ENCODE results near the gene RND3. TPM values are rescaled to one million over a fixed set of nuclear protein-coding genes. Genes with fewer than 3 reads are reported as not detected.

The RND3 gene
- total and polyA plus RNA-seq, 3 experiments from 2014 or later, result not detected

DNA sequence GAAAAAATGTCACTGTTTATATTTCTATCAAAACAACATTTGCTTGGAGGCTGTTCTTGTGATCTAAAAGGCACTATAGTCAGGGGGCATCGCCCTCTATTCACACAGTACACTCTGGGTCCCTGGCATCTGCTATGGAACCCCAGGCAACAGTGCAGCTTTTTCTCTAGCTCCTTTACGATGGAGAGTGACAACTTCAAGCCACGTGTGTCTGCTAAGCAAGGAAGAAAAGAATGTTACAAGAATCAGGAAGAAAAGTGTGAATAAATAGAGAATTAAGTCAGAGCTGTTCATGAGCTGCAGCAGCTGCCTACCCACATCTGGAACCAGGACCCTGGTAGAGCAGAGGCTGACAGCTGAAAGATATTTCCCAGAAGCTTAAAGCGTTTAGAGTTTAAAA is 11.2 kb downstream of the RND3 start:
- Histone ChIP-seq H3K9me3 (ENCODE audit: low read length) (no peaks in the 10 kb centered on the region), H3K27ac (ENCODE audit: low read depth, low read length) (no peak overlapping the region), H3K36me3 (ENCODE audit: insufficient read depth, low read length) (no peaks in the 10 kb centered on the region), H3K4me1 (ENCODE audit: insufficient read depth, low read length) (no peaks in the 10 kb centered on the region), H3K4me3 (ENCODE audit: low read length) (no peak overlapping the region), H3K27me3 (ENCODE audit: insufficient read depth, low read length, poor library complexity, severe bottlenecking) (no peaks in the 10 kb centered on the region)
- H3K4me1 Mint-ChIP-seq, result no peaks in the 10 kb centered on the region
- H3K4me3 Mint-ChIP-seq, result no peak overlapping the region
- CTCF ChIA-PET, result no interaction called here
- H3K27me3 Mint-ChIP-seq, result peaks cover 0 to 3% of the 10 kb centered on the region in 2 donors
- DNase-seq, result no peak
- POLR2A ChIA-PET, result no interaction called here
- no peaks in the 10 kb centered on the region for H3K36me3 Mint-ChIP-seq
- no peak overlapping the region for H3K27ac Mint-ChIP-seq
- H3K9me3 Mint-ChIP-seq, result peaks cover 0 to 3% (median 0%) of the 10 kb centered on the region in 5 donors

DNA sequence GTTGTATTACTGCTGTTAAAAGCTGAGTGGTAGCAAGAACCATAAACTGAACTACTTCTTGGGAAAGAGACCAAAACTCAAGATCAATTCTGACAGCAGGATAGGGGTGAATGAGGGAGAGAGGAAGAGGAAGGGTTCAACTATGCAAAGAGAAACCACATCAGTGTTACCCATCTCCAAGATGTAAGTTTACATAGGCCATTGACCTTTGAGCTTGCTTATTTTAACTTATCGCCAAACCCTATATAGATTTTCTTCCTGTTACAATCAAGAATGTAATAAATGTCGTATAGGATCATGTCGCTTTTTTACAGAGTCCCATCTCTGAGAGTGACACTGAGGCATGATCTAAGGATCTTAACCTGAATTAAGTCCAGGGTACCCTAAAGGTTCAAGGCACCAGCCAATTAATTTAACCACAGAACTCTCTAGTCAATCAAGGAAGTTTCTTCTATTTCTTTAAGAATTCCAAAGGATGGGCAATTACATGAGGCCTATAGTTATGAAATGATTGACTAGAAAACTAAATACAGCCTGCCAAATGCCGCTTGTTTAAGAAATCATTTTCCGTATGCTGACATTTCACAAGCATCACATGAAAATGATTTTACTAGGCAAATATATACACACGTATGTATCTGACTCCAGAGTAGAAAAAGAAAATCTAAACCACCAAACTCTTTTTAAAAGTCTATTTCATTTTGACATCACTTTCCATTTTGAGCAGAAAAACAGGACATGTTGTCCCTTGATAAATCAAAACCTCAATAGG is 11.8 kb downstream of the RND3 start:
- Mint-ChIP-seq H3K27me3 (peaks cover 0 to 3% of the 10 kb centered on the region in 2 donors), H3K36me3 (no peaks in the 10 kb centered on the region), H3K4me1 (no peaks in the 10 kb centered on the region), H3K4me3 (no peak overlapping the region), H3K27ac (no peak overlapping the region), H3K9me3 (peaks cover 0 to 6% (median 0%) of the 10 kb centered on the region in 5 donors)
- POLR2A ChIA-PET, result no interaction called here
- Histone ChIP-seq H3K4me3 (ENCODE audit: low read length) (no peak overlapping the region), H3K4me1 (ENCODE audit: insufficient read depth, low read length) (no peaks in the 10 kb centered on the region), H3K9me3 (ENCODE audit: low read length) (no peaks in the 10 kb centered on the region), H3K27ac (ENCODE audit: low read depth, low read length) (no peak overlapping the region), H3K27me3 (ENCODE audit: insufficient read depth, low read length, poor library complexity, severe bottlenecking) (no peaks in the 10 kb centered on the region), H3K36me3 (ENCODE audit: insufficient read depth, low read length) (no peaks in the 10 kb centered on the region)
- no peak for DNase-seq
- CTCF ChIA-PET, result no interaction called here

- Mint-ChIP-seq H3K27me3 (peaks cover 0 to 1% of the 10 kb centered on the region in 2 donors), H3K4me1 (no peaks in the 10 kb centered on the region), H3K9me3 (peaks cover 0 to 7% (median 0%) of the 10 kb centered on the region in 5 donors), H3K27ac (no peak overlapping the region), H3K4me3 (no peak overlapping the region), H3K36me3 (no peaks in the 10 kb centered on the region)
- Histone ChIP-seq H3K27ac (ENCODE audit: low read depth, low read length) (no peak overlapping the region), H3K9me3 (ENCODE audit: low read length) (no peaks in the 10 kb centered on the region), H3K4me1 (ENCODE audit: insufficient read depth, low read length) (no peaks in the 10 kb centered on the region), H3K27me3 (ENCODE audit: insufficient read depth, low read length, poor library complexity, severe bottlenecking) (no peaks in the 10 kb centered on the region), H3K4me3 (ENCODE audit: low read length) (no peak overlapping the region), H3K36me3 (ENCODE audit: insufficient read depth, low read length) (no peaks in the 10 kb centered on the region)
- ChIA-PET POLR2A (no interaction called here), CTCF (no interaction called here)
- no peak for DNase-seq
Measured at GRCh38 chr2:150474326-150475074, 13.0 kb downstream of the RND3 start.

GRCh38 chr2:150473767-150474166 is 13.7 kb downstream of the RND3 start:
- H3K4me1 ChIP-seq (ENCODE audit: insufficient read depth, low read length), result no peaks in the 10 kb centered on the region
- no peak for DNase-seq
- CTCF ChIA-PET, result no interaction called here
- H3K4me3 ChIP-seq (ENCODE audit: low read length), result no peak overlapping the region
- no peak overlapping the region for H3K27ac ChIP-seq (ENCODE audit: low read depth, low read length)
- H3K9me3 ChIP-seq (ENCODE audit: low read length), result no peaks in the 10 kb centered on the region
- H3K27me3 Mint-ChIP-seq, result peaks cover 0 to 1% of the 10 kb centered on the region in 2 donors
- H3K36me3 ChIP-seq (ENCODE audit: insufficient read depth, low read length), result no peaks in the 10 kb centered on the region
- no peaks in the 10 kb centered on the region for H3K4me1 Mint-ChIP-seq
- POLR2A ChIA-PET, result no interaction called here
- no peak overlapping the region for H3K27ac Mint-ChIP-seq
- no peaks in the 10 kb centered on the region for H3K36me3 Mint-ChIP-seq
- no peak overlapping the region for H3K4me3 Mint-ChIP-seq
- H3K27me3 ChIP-seq (ENCODE audit: insufficient read depth, low read length, poor library complexity, severe bottlenecking), result no peaks in the 10 kb centered on the region
- H3K9me3 Mint-ChIP-seq, result peaks cover 0 to 7% (median 0%) of the 10 kb centered on the region in 5 donors

DNA sequence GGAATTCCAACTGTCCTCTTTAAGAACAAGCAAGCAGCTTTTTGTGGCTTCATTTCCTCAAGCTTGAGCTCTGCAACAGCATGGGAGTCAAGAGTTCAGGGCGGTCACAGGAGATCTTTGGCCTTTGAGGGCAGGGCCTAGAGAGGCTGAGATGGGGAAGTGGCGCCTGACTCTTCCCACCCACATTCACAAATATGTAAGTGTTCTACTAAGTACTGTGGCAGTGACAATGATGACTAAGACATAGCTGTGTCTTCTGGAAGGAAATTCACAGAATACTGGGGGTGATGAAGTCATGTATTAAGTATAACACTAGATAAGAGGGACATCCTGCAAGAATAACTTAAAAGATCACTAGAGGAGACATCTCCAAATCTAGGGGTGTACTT is 15.0 kb downstream of the RND3 start:
- H3K4me1 Mint-ChIP-seq, result no peaks in the 10 kb centered on the region
- H3K9me3 Mint-ChIP-seq, result peaks cover 0 to 7% (median 0%) of the 10 kb centered on the region in 5 donors
- no peaks in the 10 kb centered on the region for H3K36me3 Mint-ChIP-seq
- Histone ChIP-seq H3K4me1 (ENCODE audit: insufficient read depth, low read length) (no peaks in the 10 kb centered on the region), H3K36me3 (ENCODE audit: insufficient read depth, low read length) (no peaks in the 10 kb centered on the region), H3K9me3 (ENCODE audit: low read length) (no peaks in the 10 kb centered on the region), H3K4me3 (ENCODE audit: low read length) (no peak overlapping the region), H3K27ac (ENCODE audit: low read depth, low read length) (no peak overlapping the region), H3K27me3 (ENCODE audit: insufficient read depth, low read length, poor library complexity, severe bottlenecking) (no peaks in the 10 kb centered on the region)
- ChIA-PET CTCF (interaction anchor here (1.2 kb wide), 1 partner anchor 9 kb away, joined by 3 read pairs; no protein-coding TSS in a partner anchor), POLR2A (no interaction called here)
- no peak overlapping the region for H3K27ac Mint-ChIP-seq
- no peak overlapping the region for H3K4me3 Mint-ChIP-seq
- no peak for DNase-seq
- H3K27me3 Mint-ChIP-seq, result peaks cover 0 to 1% of the 10 kb centered on the region in 2 donors

DNA sequence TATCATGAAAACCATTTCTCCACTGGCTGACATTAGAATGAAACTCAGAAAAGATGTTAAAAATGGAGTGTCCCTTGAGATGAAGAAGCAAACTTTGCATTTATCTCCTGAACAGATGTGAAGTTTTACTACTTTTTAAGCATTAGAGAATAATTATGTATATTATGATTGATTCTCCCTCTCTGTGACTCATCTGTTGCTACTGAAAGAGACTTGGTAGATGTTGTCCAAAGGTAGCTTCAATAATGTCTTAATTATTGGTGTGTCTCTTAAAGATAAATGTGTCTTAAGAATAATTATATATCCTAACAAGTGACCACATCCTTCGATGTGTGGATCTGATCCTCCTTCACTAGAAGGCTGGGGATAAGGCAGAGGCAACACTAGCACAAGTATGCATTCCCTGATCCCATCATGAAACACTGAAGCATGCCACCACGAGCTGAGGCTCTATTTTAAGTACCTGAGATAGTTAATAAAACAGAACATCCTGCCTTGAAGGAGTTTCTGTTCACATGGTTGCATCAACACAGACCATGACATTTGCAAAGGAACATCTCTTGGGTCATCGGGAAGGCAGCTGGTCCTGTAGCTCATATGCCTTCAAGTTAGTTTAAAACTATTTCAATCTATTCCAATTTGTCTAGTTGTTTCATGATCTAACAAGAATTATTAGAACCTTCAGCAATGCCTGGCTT is 15.5 kb downstream of the RND3 start:
- no peaks in the 10 kb centered on the region for H3K4me1 ChIP-seq (ENCODE audit: insufficient read depth, low read length)

GRCh38 chr2:150470435-150470834 is 17.0 kb downstream of the RND3 start:
- Mint-ChIP-seq H3K36me3 (no peaks in the 10 kb centered on the region), H3K9me3 (peaks cover 0 to 9% (median 0%) of the 10 kb centered on the region in 5 donors), H3K27me3 (peaks cover 0 to 1% of the 10 kb centered on the region in 2 donors), H3K4me1 (no peaks in the 10 kb centered on the region), H3K4me3 (no peak overlapping the region), H3K27ac (no peak overlapping the region)
- no peak overlapping the region for H3K4me3 ChIP-seq (ENCODE audit: low read length)
- no peaks in the 10 kb centered on the region for H3K4me1 ChIP-seq (ENCODE audit: insufficient read depth, low read length)
- no peak overlapping the region for H3K27ac ChIP-seq (ENCODE audit: low read depth, low read length)
- POLR2A ChIA-PET, result no interaction called here
- DNase-seq, result no peak
- CTCF ChIA-PET, result no interaction called here
- no peaks in the 10 kb centered on the region for H3K36me3 ChIP-seq (ENCODE audit: insufficient read depth, low read length)
- H3K9me3 ChIP-seq (ENCODE audit: low read length), result no peaks in the 10 kb centered on the region
- H3K27me3 ChIP-seq (ENCODE audit: insufficient read depth, low read length, poor library complexity, severe bottlenecking), result no peaks in the 10 kb centered on the region

More for the DNA sequence above, 15.5 kb downstream of the RND3 start:
- H3K4me1 Mint-ChIP-seq, result no peaks in the 10 kb centered on the region
- no peak overlapping the region for H3K27ac ChIP-seq (ENCODE audit: low read depth, low read length)
- H3K4me3 Mint-ChIP-seq, result no peak overlapping the region
- CTCF ChIA-PET, result interaction anchor here (1.2 kb wide), 1 partner anchor 10 kb away, joined by 3 read pairs; no protein-coding TSS in a partner anchor
- DNase-seq, result no peak
- H3K4me3 ChIP-seq (ENCODE audit: low read length), result no peak overlapping the region
- peaks cover 0 to 7% (median 0%) of the 10 kb centered on the region in 5 donors for H3K9me3 Mint-ChIP-seq
- H3K9me3 ChIP-seq (ENCODE audit: low read length), result no peaks in the 10 kb centered on the region
- POLR2A ChIA-PET, result no interaction called here
- H3K36me3 ChIP-seq (ENCODE audit: insufficient read depth, low read length), result no peaks in the 10 kb centered on the region
- H3K27ac Mint-ChIP-seq, result no peak overlapping the region
- peaks cover 0 to 1% of the 10 kb centered on the region in 2 donors for H3K27me3 Mint-ChIP-seq
- H3K36me3 Mint-ChIP-seq, result no peaks in the 10 kb centered on the region
- no peaks in the 10 kb centered on the region for H3K27me3 ChIP-seq (ENCODE audit: insufficient read depth, low read length, poor library complexity, severe bottlenecking)

DNA sequence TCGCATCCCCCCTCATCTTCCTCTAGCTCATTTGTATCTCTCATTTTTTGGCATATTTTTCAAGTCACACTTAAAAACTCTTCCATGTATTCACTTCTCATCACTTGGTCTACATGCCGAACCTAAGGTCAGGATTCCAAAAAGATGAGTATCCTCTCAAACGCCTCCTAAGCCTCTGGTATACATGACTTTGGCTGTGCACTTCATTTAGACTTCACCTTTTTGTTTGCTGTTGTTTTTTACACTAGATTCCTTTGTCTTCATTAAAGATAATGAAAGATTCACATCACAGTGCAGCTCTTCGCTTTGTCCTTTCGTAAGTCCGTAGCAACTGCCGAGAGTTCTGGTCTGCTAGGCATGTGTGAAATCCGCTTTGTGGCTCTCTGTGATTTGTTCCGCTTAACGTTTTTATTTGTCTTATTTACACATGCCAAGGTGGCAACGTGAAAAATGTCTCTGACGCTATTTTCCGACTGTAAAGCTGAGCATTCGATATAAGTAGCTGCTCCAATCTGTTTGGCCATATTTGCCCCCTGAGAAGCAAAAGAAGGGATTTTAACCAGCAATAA is 17.7 kb downstream of the RND3 start:
- Histone ChIP-seq H3K36me3 (ENCODE audit: insufficient read depth, low read length) (no peaks in the 10 kb centered on the region), H3K9me3 (ENCODE audit: low read length) (no peaks in the 10 kb centered on the region), H3K4me3 (ENCODE audit: low read length) (no peak overlapping the region), H3K4me1 (ENCODE audit: insufficient read depth, low read length) (no peaks in the 10 kb centered on the region), H3K27me3 (ENCODE audit: insufficient read depth, low read length, poor library complexity, severe bottlenecking) (no peaks in the 10 kb centered on the region), H3K27ac (ENCODE audit: low read depth, low read length) (no peak overlapping the region)
- DNase-seq, result no peak
- H3K4me3 Mint-ChIP-seq, result no peak overlapping the region
- H3K27ac Mint-ChIP-seq, result no peak overlapping the region
- H3K27me3 Mint-ChIP-seq, result peaks cover 0 to 1% of the 10 kb centered on the region in 2 donors
- POLR2A ChIA-PET, result no interaction called here
- H3K9me3 Mint-ChIP-seq, result peaks cover 0 to 9% (median 0%) of the 10 kb centered on the region in 5 donors
- CTCF ChIA-PET, result no interaction called here
- H3K36me3 Mint-ChIP-seq, result no peaks in the 10 kb centered on the region
- no peaks in the 10 kb centered on the region for H3K4me1 Mint-ChIP-seq

All from CD8-positive, alpha-beta memory T cell (primary cell).